ENCODE data around the gene SDHA. TPM values are rescaled to one million over a fixed set of nuclear protein-coding genes. Genes with fewer than 3 reads are reported as not detected.
A peak's percentile ranks its signal among the peaks of the same experiment; 100 is the strongest.
"Not testable (repeated sequence)": the region's sequence is repeated elsewhere in the genome, so short reads cannot be mapped to it uniquely, and the experiment has no call there.

The SDHA gene
- total RNA-seq, 1 experiment from 2014 or later = 171 TPM

DNA sequence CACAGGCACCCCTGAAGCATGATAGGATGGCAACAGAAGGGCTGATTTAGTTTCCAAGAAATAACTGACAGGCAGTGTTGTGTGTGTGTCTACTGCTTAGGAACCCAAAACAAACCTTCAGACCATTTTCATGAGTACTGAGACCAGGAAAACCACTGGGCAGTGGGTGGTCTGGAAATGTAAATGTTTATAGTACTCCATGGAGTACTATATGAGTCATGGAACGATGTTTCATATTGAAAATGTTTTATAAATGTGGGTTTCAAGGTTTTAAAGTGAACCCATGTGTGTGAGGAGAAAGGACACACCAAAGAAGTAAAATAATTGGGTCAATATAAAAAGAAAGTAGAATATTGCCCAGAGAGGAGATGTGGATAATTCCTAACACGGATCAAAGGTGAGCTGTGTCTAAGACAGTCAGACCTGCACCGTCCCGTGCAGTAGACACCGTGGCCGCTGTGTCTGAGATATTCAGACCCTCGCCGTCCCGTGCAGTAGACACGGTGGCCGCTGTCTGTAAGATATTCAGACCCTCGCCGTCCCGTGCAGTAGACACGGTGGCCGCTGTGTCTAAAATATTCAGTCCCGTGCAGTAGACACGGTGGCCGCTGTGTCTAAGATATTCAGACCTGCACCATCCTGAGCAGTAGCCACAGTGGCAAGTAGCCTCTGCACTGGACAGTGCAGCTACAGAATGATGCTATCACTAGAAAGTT is 48.3 kb downstream of the SDHA start:
- BruUV-seq (replicated peaks); in situ Hi-C loops (cut with HindIII; ENCODE audit: low pct_unique_long_range_greater_than_20kb, low sequenced_read_pairs); H3K36me3 ChIP-seq (ENCODE audit: control insufficient read depth, insufficient read depth, low read length); H3K9me3 ChIP-seq (ENCODE audit: control insufficient read depth, insufficient read depth, low read depth, low read length); H3K4me1 ChIP-seq (ENCODE audit: control insufficient read depth, insufficient read depth, low read length); intact Hi-C loops (cut with micrococcal nuclease; ENCODE audit: unreplicated experiment); H3K27me3 ChIP-seq (ENCODE audit: control insufficient read depth, insufficient read depth, low read length); H3K27ac ChIP-seq (ENCODE audit: low read length); CTCF ChIA-PET; DNase-seq (ENCODE audit: low read depth, low spot score); H3K4me3 ChIP-seq (ENCODE audit: low read depth in 2 of 2, low read length in 2 of 2); ATAC-seq; POLR2A ChIA-PET: not testable (repeated sequence)

DNA sequence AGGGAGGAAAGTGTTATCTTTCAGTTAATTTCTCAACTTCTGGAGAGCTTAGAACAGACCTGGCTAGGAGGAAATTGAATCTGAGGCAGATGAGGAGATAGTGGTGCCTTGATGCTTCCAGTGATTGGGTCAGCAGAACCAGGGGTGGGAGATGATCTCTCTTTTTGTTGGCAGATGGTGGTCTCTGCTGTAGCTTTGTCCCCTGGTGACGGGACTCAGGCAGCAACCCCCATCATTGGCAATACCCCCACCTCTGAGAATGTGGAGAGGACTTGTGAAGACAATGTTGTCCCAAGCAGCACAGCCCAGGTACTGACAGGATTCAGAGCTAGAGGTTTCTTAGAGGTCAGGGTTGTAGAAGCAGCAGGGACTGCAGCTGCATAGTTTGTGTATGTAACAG is 49.6 kb downstream of the SDHA start:
- no TSS peak for BruUV-seq (replicated peaks)
- DNase-seq (ENCODE audit: low read depth, low spot score) = no peak
- Histone ChIP-seq H3K4me3 (ENCODE audit: low read depth in 2 of 2, low read length in 2 of 2) (no peak overlapping the region), H3K36me3 (ENCODE audit: control insufficient read depth, insufficient read depth, low read length) (peaks cover 3% of the 10 kb centered on the region; the same call in 1 of the 2 replicates), H3K27ac (ENCODE audit: low read length) (no peak overlapping the region), H3K27me3 (ENCODE audit: control insufficient read depth, insufficient read depth, low read length) (no peaks in the 10 kb centered on the region), H3K4me1 (ENCODE audit: control insufficient read depth, insufficient read depth, low read length) (0 out of 2 replicates have a peak, but pooled peaks cover 2% of the 10 kb centered on the region), H3K9me3 (ENCODE audit: control insufficient read depth, insufficient read depth, low read depth, low read length) (no peaks in the 10 kb centered on the region)
- in situ Hi-C loops (cut with HindIII; ENCODE audit: low pct_unique_long_range_greater_than_20kb, low sequenced_read_pairs) = no loop called here
- intact Hi-C loops (cut with micrococcal nuclease; ENCODE audit: unreplicated experiment) = no loop called here
- ATAC-seq = no peak
- CTCF ChIA-PET = no interaction called here
- POLR2A ChIA-PET = interaction anchor here (0.7 kb wide), 1 partner anchor 9 kb away, joined by 4 read pairs; no protein-coding TSS in a partner anchor
- TF ChIP-seq SIN3A (IDR thresholded peaks at IDR 0.05; ENCODE audit: borderline replicate concordance, insufficient read depth, low read depth, low read length) (no peak), POLR2AphosphoS5 (IDR thresholded peaks at IDR 0.05; ENCODE audit: low read depth, low read length) (no peak), TCF7L2 (IDR thresholded peaks at IDR 0.05; ENCODE audit: low read depth, low read length) (no peak)
- TF ChIP-seq, protein P1, sequence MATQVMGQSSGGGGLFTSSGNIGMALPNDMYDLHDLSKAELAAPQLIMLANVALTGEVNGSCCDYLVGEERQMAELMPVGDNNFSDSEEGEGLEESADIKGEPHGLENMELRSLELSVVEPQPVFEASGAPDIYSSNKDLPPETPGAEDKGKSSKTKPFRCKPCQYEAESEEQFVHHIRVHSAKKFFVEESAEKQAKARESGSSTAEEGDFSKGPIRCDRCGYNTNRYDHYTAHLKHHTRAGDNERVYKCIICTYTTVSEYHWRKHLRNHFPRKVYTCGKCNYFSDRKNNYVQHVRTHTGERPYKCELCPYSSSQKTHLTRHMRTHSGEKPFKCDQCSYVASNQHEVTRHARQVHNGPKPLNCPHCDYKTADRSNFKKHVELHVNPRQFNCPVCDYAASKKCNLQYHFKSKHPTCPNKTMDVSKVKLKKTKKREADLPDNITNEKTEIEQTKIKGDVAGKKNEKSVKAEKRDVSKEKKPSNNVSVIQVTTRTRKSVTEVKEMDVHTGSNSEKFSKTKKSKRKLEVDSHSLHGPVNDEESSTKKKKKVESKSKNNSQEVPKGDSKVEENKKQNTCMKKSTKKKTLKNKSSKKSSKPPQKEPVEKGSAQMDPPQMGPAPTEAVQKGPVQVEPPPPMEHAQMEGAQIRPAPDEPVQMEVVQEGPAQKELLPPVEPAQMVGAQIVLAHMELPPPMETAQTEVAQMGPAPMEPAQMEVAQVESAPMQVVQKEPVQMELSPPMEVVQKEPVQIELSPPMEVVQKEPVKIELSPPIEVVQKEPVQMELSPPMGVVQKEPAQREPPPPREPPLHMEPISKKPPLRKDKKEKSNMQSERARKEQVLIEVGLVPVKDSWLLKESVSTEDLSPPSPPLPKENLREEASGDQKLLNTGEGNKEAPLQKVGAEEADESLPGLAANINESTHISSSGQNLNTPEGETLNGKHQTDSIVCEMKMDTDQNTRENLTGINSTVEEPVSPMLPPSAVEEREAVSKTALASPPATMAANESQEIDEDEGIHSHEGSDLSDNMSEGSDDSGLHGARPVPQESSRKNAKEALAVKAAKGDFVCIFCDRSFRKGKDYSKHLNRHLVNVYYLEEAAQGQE (IDR thresholded peaks at IDR 0.05; ENCODE audit: insufficient read depth in 1 of 2, low read depth in 2 of 2, low read length in 1 of 2) = no peak
- TF ChIP-seq, protein P2, sequence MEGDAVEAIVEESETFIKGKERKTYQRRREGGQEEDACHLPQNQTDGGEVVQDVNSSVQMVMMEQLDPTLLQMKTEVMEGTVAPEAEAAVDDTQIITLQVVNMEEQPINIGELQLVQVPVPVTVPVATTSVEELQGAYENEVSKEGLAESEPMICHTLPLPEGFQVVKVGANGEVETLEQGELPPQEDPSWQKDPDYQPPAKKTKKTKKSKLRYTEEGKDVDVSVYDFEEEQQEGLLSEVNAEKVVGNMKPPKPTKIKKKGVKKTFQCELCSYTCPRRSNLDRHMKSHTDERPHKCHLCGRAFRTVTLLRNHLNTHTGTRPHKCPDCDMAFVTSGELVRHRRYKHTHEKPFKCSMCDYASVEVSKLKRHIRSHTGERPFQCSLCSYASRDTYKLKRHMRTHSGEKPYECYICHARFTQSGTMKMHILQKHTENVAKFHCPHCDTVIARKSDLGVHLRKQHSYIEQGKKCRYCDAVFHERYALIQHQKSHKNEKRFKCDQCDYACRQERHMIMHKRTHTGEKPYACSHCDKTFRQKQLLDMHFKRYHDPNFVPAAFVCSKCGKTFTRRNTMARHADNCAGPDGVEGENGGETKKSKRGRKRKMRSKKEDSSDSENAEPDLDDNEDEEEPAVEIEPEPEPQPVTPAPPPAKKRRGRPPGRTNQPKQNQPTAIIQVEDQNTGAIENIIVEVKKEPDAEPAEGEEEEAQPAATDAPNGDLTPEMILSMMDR (IDR thresholded peaks at IDR 0.05) = no peak

DNA sequence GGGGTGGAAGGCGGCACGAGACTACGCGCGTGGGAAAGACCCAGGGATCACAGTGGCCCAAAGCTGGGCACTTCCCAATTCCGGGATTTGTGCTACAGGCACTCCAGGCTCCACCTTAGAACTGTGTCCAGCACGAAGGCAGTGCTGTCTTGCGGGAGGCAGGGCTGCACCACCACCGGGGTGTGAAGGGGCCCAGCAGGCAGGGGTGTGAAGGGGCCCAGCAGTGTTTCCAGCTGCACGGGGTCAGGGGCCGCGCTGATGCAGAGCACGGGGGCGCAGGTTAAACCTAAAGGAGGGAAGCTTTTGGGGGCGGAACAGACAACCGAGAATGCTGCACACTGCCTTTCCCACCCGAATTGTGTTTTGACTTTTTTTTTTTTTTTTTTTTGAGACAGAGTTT is 52.2 kb downstream of the SDHA start:
- peak overlapping the region; percentile 84 for H3K27ac ChIP-seq (ENCODE audit: low read length)
- TF ChIP-seq TCF7L2 (IDR thresholded peaks at IDR 0.05; ENCODE audit: low read depth, low read length) (no peak), POLR2AphosphoS5 (IDR thresholded peaks at IDR 0.05; ENCODE audit: low read depth, low read length) (no peak), SIN3A (IDR thresholded peaks at IDR 0.05; ENCODE audit: borderline replicate concordance, insufficient read depth, low read depth, low read length) (no peak)
- TF ChIP-seq, protein P2 (IDR thresholded peaks at IDR 0.05) = no peak
- TF ChIP-seq, protein P1 (IDR thresholded peaks at IDR 0.05; ENCODE audit: insufficient read depth in 1 of 2, low read depth in 2 of 2, low read length in 1 of 2) = no peak
- intact Hi-C loops (cut with micrococcal nuclease; ENCODE audit: unreplicated experiment) (no loop called here), in situ Hi-C loops (cut with HindIII; ENCODE audit: low pct_unique_long_range_greater_than_20kb, low sequenced_read_pairs) (no loop called here)
- peak overlapping the region; percentile 53 to 81 for H3K4me3 ChIP-seq (ENCODE audit: low read depth in 2 of 2, low read length in 2 of 2)
- DNase-seq (ENCODE audit: low read depth, low spot score) (no peak), ATAC-seq (no peak)
- POLR2A ChIA-PET = no interaction called here
- BruUV-seq (replicated peaks) = no TSS peak
- peaks cover 6% of the 10 kb centered on the region; the same call in 1 of the 2 replicates for H3K4me1 ChIP-seq (ENCODE audit: control insufficient read depth, insufficient read depth, low read length)
- H3K36me3 ChIP-seq (ENCODE audit: control insufficient read depth, insufficient read depth, low read length) = peaks cover 6% of the 10 kb centered on the region; the same call in 1 of the 2 replicates
- H3K27me3 ChIP-seq (ENCODE audit: control insufficient read depth, insufficient read depth, low read length) = no peaks in the 10 kb centered on the region
- no peaks in the 10 kb centered on the region for H3K9me3 ChIP-seq (ENCODE audit: control insufficient read depth, insufficient read depth, low read depth, low read length)
- CTCF ChIA-PET = no interaction called here

Data from Panc1 (cell line).